H9 (cell line): ENCODE results near the gene USP35. TPM values are rescaled to one million over a fixed set of nuclear protein-coding genes. Genes with fewer than 3 reads are reported as not detected.
A peak's percentile ranks its signal among the peaks of the same experiment; 100 is the strongest.

Source experiments
- DNase-seq: peaks from one replicate; pipeline ENCODE4 v3.0.0-alpha.2; 2017
- H2AFZ ChIP-seq: one replicate; pipeline ENCODE4 v1.6.1; 2013; ENCODE audit warnings: mild to moderate bottlenecking, low read length, control low read depth, moderate library complexity
- H2AK5ac ChIP-seq: 2 replicates; pipeline ENCODE4 v1.6.1; 2013; ENCODE audit warnings: low read length, control low read depth, mixed read lengths; ENCODE audit not compliant: insufficient read length
- H2BK120ac ChIP-seq: one replicate; pipeline ENCODE4 v1.6.1; 2013; ENCODE audit warnings: low read depth, mild to moderate bottlenecking, low read length, control low read depth, inconsistent platforms; ENCODE audit not compliant: poor library complexity, severe bottlenecking
- H2BK12ac ChIP-seq: 2 replicates; pipeline ENCODE4 v1.6.1; 2013; ENCODE audit warnings: low read length, control low read depth, mixed read lengths, low read depth; ENCODE audit not compliant: insufficient read length
- H2BK15ac ChIP-seq: 2 replicates; pipeline ENCODE4 v1.6.1; 2013; ENCODE audit warnings: low read depth, low read length, control low read depth
- H2BK20ac ChIP-seq: one replicate; pipeline ENCODE4 v1.6.1; 2013; ENCODE audit warnings: low read depth, mild to moderate bottlenecking, low read length, control low read depth, inconsistent platforms; ENCODE audit not compliant: poor library complexity, severe bottlenecking
- H2BK5ac ChIP-seq: 2 replicates; pipeline ENCODE4 v1.6.1; 2013; ENCODE audit warnings: low read length, control low read depth, mixed read lengths; ENCODE audit not compliant: insufficient read length
- H3K14ac ChIP-seq: 2 replicates; pipeline ENCODE4 v1.6.1; 2013; ENCODE audit warnings: low read length, control low read depth; ENCODE audit not compliant: insufficient read depth
- H3K18ac ChIP-seq: 2 replicates; pipeline ENCODE4 v1.6.1; 2013; ENCODE audit warnings: low read depth, mild to moderate bottlenecking, mixed read lengths, low read length, control low read depth; ENCODE audit not compliant: insufficient read length
- H3K23ac ChIP-seq: 2 replicates; pipeline ENCODE4 v1.6.1; 2013; ENCODE audit warnings: low read length, control low read depth, mixed read lengths, low read depth; ENCODE audit not compliant: insufficient read length
- H3K23me2 ChIP-seq: 2 replicates; pipeline ENCODE4 v1.6.1; 2013; ENCODE audit warnings: low read depth, mild to moderate bottlenecking, mixed read lengths, low read length, control low read depth; ENCODE audit not compliant: insufficient read length, poor library complexity, severe bottlenecking
- H3K27ac ChIP-seq: 2 replicates; pipeline ENCODE4 v1.5.1; 2013; ENCODE audit warnings: low read length, control low read depth, mixed read lengths, low read depth; ENCODE audit not compliant: insufficient read length
- H3K27me3 ChIP-seq: 2 replicates; pipeline ENCODE4 v1.6.1; 2013; ENCODE audit warnings: low read length, control low read depth, inconsistent platforms; ENCODE audit not compliant: insufficient read depth
- H3K4ac ChIP-seq: 2 replicates; pipeline ENCODE4 v1.6.1; 2013; ENCODE audit warnings: low read depth, mild to moderate bottlenecking, control low read depth, inconsistent platforms, low read length, moderate library complexity
- H3K4me1 ChIP-seq: 2 replicates; pipeline ENCODE4 v1.6.1; 2013; ENCODE audit warnings: low read length, control low read depth, inconsistent platforms; ENCODE audit not compliant: insufficient read depth
- H3K4me2 ChIP-seq: 2 replicates; pipeline ENCODE4 v1.6.1; 2013; ENCODE audit warnings: low read length, control low read depth, mixed read lengths; ENCODE audit not compliant: insufficient read length, insufficient read depth
- H3K56ac ChIP-seq: 2 replicates; pipeline ENCODE4 v1.6.1; 2013; ENCODE audit warnings: low read depth, mild to moderate bottlenecking, mixed read lengths, low read length, control low read depth; ENCODE audit not compliant: insufficient read length
- H3K79me1 ChIP-seq: 2 replicates; pipeline ENCODE4 v1.6.1; 2013; ENCODE audit warnings: low read depth, mild to moderate bottlenecking, moderate library complexity, low read length, control low read depth, inconsistent platforms; ENCODE audit not compliant: insufficient read depth, poor library complexity, severe bottlenecking
- H3K79me2 ChIP-seq: 2 replicates; pipeline ENCODE4 v1.6.1; 2013; ENCODE audit warnings: low read length, control low read depth, inconsistent platforms; ENCODE audit not compliant: insufficient read depth
- H3K9ac ChIP-seq: 2 replicates; pipeline ENCODE4 v1.6.1; 2013; ENCODE audit warnings: low read length, control low read depth, mixed read lengths; ENCODE audit not compliant: insufficient read length; ENCODE audit errors: extremely low read depth
- H3K9me3 ChIP-seq: one replicate; pipeline ENCODE4 v1.6.1; 2013; ENCODE audit warnings: low read depth, low read length, inconsistent platforms; ENCODE audit not compliant: control insufficient read depth
- H3T11ph ChIP-seq: one replicate; pipeline ENCODE4 v1.6.1; 2013; ENCODE audit warnings: mild to moderate bottlenecking, low read length, control low read depth, inconsistent platforms
- H4K20me1 ChIP-seq: one replicate; pipeline ENCODE4 v1.6.1; 2013; ENCODE audit not compliant: control insufficient read depth, insufficient read length, insufficient read depth
- H4K5ac ChIP-seq: 2 replicates; pipeline ENCODE4 v1.6.1; 2013; ENCODE audit warnings: low read depth, mild to moderate bottlenecking, mixed read lengths, low read length, control low read depth; ENCODE audit not compliant: insufficient read length
- H4K8ac ChIP-seq: replicated peaks from 2 replicates; pipeline ENCODE4 v1.6.1; 2013; ENCODE audit warnings: low read length, control low read depth, mixed read lengths, low read depth; ENCODE audit not compliant: insufficient read length
- H4K91ac ChIP-seq: 2 replicates; pipeline ENCODE4 v1.6.1; 2013; ENCODE audit warnings: low read depth, mild to moderate bottlenecking, moderate library complexity, mixed read lengths, low read length, control low read depth; ENCODE audit not compliant: insufficient read length
- H3K27ac Mint-ChIP-seq, 3 experiments: 2 replicates in 2 of 3; 3 replicates in 1 of 3; pipeline ENCODE4 v1.8.0; 2020 to 2021; ENCODE audit warnings: mixed read lengths in 3 of 3, mild to moderate bottlenecking in 1 of 3, moderate library complexity in 1 of 3
- H3K27me3 Mint-ChIP-seq: 2 replicates; pipeline ENCODE4 v1.8.0; 2021; ENCODE audit warnings: low read depth, mild to moderate bottlenecking, moderate library complexity, mixed read lengths
- H3K36me3 Mint-ChIP-seq, 3 experiments: 2 replicates in 2 of 3; 3 replicates in 1 of 3; pipeline ENCODE4 v1.8.0; 2020 to 2021; ENCODE audit warnings: low read depth in 3 of 3, mixed read lengths in 3 of 3; ENCODE audit not compliant: insufficient read depth in 1 of 3
- H3K4me1 Mint-ChIP-seq, 2 experiments: 2 replicates each; pipeline ENCODE4 v1.8.0; 2020; ENCODE audit warnings: mixed read lengths in 2 of 2
- H3K4me3 Mint-ChIP-seq, 2 experiments: 2 replicates in 1 of 2; 3 replicates in 1 of 2; pipeline ENCODE4 v1.8.0; 2020 to 2021; ENCODE audit warnings: mild to moderate bottlenecking in 2 of 2, mixed read lengths in 2 of 2, moderate library complexity in 1 of 2
- H3K9me3 Mint-ChIP-seq, 2 experiments: 2 replicates in 1 of 2; 3 replicates in 1 of 2; pipeline ENCODE4 v1.8.0; 2020; ENCODE audit warnings: mild to moderate bottlenecking in 2 of 2, mixed read lengths in 2 of 2, moderate library complexity in 1 of 2
- CTCF ChIP-seq: fragments of 200-600 bp; sonication (generic); conservative IDR thresholded peaks from 3 replicates; pipeline ENCODE4 v1.8.0; 2021; ENCODE audit warnings: antibody characterized with exemption, mild to moderate bottlenecking
- WGBS: extraction: QIAGEN DNeasy Blood & Tissue Kit; methylation state at CpG from one replicate; pipeline ENCODE4 v1.1.7; 2013; ENCODE audit warnings: missing lambda C conversion rate, low lambda C conversion rate, mixed read lengths; ENCODE audit not compliant: insufficient read length; ENCODE audit errors: extremely low coverage; 5-methylcytosine and 5-hydroxymethylcytosine counted together
- total RNA-seq: library from RNA; stranded (reverse); gene quantifications from 2 replicates; pipeline ENCODE4 v1.2.1, GENCODE V29; 2021

The USP35 gene
- total RNA-seq, 1 experiment from 2014 or later: 6.8 TPM

GRCh38 chr11:78226684-78227680 is 38.3 kb downstream of the USP35 start:
- H3K36me3 Mint-ChIP-seq: peaks cover 0 to 6% (median 0%) of the 10 kb centered on the region in 3 experiments; a peak in 2 of 7 replicates
- Histone ChIP-seq H4K8ac (no peak overlapping the region), H4K91ac (no peak overlapping the region), H3K9me3 (no peaks in the 10 kb centered on the region), H3K14ac (no peak overlapping the region), H3K27ac (no peak overlapping the region), H3K23ac (no peak overlapping the region), H3K9ac (no peak overlapping the region), H2BK5ac (no peak overlapping the region), H2BK15ac (no peak overlapping the region), H3K18ac (no peak overlapping the region), H3K79me2 (no peaks in the 10 kb centered on the region), H2BK120ac (no peak overlapping the region), H4K5ac (no peak overlapping the region), H3K4me2 (no peak overlapping the region), H3K4ac (no peak overlapping the region), H3T11ph (no peak overlapping the region), H4K20me1 (no peaks in the 10 kb centered on the region), H3K79me1 (no peaks in the 10 kb centered on the region), H2BK20ac (no peak overlapping the region), H3K4me1 (peaks cover 2% of the 10 kb centered on the region; the same call in 1 of the 2 replicates), H3K27me3 (no peaks in the 10 kb centered on the region), H2AFZ (no peak overlapping the region), H3K23me2 (no peaks in the 10 kb centered on the region), H2AK5ac (no peak overlapping the region), H2BK12ac (no peak overlapping the region), H3K56ac (no peak overlapping the region)
- H3K4me1 Mint-ChIP-seq: no peaks in the 10 kb centered on the region
- peak overlapping the region in 1 of 3 experiments; percentile 34; a peak in 1 of 7 replicates for H3K27ac Mint-ChIP-seq
- no peaks in the 10 kb centered on the region for H3K9me3 Mint-ChIP-seq
- DNase-seq: no peak
- TF ChIP-seq CTCF: no peak
- no CpG with 5 or more reads among the region's 12 CpGs for WGBS
- no peaks in the 10 kb centered on the region for H3K27me3 Mint-ChIP-seq
- no peak overlapping the region for H3K4me3 Mint-ChIP-seq
